Inflammatory macrophage (primary cell): ENCODE data around the gene CREB3.
A peak's percentile ranks its signal among the peaks of the same experiment; 100 is the strongest.

ENCODE experiments used
- DNase-seq, 2 donors: peaks; one replicate each; pipeline ENCODE4 v3.0.0-alpha.2; 2020 to 2022

Gene CREB3

DNA sequence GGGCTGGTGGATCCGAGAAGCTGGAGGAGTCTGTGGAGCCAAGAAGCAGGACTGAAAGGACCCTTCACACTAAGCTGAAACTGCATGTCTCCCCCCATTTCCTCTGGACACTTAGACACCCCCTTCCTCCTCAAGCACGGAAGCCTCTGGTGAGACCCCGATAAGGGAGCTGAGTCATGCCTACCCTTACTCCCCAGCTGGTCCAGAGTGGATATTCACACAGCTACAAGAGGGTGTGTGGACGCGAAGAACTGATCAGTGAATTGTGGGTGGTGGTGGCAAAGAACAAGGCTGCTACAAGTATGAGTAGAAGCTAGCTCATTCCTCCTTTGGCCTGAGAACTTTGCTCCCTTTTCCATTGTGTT lies 4.8 kb upstream of the CREB3 start:
- no peak for DNase-seq

DNA sequence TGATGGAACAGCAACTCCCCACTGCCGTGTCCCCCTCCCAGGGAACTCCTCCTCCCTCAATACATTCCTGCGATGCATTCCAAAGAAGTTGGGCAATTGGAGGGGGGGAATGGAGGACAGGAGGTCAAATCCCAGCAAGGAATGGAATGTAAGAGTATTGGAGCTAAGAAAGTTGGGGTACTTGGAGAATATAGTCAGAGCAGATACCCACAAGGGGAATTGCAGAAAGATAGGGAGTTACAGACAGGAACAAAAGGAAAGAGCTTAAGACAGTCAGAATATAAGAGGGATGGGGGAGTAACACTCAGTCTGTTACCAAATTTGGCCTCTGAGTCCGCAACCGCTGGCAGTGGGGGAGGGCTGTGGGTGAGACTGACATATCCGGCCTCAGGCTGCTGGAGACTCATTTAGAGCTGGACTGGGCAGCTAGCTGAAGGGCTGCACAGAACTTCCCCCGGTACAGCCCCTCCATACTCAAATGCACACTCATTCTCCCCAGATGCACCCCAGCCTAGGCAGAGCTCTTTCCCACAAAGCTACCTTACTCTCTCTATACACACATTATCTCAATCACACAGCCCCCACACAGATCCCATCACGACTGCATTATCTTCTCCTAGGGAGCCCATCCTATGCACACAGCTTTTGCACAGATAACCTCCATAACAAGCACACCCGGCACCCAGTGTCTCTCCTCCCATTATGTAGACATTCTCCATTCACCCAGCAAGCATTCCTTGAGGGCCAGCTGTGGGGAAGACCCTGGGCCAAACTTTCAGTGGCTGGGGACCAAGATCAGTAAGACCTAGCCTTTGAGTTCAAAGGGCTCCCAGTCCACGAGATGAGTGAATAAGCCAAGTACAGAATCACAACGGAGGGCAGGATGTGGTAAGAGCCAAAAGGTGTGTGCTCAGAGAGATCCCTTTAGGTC lies 4.2 kb upstream of the CREB3 start:
- peak; percentile 74 to 87 for DNase-seq

DNA sequence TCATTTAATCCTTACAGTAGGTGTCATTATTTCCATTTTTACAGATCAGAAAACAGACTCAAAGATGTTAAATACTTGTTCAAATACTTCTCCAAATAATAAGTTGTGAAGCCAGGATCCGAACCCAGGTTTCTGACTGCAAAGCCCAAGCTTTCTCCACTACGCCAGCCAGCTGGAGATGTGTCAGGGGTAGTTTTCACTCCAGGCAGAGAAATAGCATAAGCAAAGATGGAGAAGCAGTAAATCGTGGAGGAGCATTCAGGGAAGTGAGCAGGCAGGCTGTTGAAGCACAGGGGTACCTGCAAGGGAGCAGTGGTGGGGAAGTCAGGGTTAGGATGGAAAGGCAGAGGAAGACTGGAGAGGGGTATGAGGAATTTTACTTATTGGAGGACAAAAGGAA lies 3.4 kb upstream of the CREB3 start:
- DNase-seq: no peak

DNA sequence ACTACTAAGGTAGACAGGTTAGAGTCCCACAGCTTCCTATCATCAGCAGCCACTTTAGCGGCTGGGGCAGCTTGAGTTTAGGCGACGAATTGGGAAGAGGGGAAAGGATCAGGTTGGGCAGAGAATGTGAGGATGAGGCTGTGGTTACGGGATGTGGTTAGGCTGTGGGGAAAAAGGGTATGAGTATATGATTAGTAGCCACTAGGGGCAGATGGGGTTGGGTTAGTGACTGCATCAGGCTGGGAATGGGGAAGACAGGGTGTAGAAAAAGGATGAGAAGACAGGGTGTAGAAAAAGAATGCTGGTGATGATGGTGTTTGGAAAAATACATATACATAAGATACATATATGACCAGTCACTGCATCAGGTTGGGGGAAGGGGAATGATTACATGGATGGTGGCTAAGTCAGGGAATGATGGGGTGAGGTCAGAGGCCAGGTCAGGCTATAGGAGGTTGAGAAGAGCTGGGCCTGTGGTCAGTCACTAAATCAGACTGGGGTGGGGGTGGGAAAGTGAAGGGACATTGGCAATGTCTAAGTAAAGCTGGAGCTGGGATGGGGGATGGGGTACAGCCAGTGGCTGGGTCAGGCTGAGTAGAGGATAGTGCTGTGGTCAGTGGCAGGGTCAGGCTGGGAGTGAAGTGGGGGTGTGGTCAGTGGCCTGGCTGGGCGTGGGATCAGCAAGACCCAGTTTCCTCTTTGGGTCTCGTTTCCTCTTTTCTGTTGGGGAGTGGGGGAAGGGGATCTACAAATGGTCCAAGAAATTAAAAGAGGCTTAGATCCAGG lies 2.6 kb upstream of the CREB3 start:
- peak; percentile 84 to 88 for DNase-seq

DNA sequence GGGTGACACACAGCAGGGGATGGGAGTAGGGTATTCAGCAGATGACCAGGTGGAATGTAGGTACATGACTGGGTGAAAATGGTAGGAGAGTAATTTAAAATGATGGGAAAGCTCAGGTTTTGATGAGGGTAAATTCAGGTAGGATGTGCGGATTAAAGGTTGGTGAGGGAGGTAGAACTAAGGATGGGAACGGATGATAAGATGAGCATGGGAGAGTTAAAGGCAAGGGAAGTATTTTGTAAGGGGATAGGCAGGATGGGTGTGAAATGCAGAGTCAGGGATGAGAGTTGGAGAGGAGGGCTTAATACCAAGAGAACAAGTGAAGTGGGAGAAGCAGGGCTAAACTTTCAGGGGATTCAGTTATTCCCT lies 2.0 kb upstream of the CREB3 start:
- no peak for DNase-seq

DNA sequence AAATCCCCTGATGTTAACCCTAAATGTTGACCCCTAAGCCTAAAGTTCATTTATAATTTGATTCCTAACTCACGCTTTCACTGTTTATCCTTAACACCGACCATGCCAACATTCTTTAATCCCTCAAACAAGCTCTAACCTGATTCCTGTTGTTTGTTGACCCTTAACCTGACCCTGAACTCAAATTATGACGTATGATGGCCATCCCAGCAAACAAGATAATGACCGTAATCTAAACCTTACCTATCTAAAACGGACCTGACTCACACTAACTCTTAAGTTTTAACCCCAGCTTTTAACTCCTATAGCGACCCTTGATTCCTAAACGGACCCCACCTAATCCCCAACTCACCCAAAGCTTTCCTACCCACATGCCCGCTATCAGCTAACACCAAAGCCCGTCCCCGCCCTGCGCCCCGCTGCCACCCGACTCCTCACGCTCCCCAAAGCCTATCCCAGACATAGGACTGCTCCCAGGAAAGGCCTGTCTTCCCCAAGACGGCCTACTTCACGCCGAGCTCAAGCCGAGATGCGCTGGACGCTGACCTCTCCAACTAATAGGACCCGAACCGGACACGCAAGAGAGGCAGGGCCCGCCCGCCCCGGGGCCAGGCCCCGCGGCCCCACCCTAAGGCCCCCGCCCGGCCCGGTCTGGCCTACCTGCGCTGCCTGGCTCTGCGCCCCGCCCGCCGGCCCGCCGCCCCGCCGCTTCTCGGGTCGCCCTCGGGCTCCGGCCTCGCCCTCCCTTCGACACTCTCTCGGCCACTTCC lies 866 bp upstream of the CREB3 start:
- DNase-seq: no peak

DNA sequence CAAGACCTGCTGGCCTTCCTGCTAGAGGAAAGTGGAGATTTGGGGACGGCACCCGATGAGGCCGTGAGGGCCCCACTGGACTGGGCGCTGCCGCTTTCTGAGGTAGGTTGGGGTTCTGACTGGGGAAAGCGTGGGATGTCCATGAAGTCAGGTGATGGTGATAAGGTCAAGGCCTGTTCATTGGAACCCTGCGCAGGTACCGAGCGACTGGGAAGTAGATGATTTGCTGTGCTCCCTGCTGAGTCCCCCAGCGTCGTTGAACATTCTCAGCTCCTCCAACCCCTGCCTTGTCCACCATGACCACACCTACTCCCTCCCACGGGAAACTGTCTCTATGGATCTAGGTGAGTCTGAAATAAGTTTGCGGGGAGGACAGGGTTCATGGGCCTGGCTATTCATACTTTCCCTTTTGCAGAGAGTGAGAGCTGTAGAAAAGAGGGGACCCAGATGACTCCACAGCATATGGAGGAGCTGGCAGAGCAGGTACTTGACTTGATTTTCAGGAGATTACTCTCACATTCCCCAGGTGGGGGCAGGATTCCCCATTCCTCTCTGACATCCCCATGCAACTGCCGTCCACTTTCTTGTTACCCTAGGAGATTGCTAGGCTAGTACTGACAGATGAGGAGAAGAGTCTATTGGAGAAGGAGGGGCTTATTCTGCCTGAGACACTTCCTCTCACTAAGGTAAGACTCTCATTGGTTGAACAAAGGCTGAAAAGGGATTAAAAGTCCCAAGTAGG lies 505 bp downstream of the CREB3 start:
- peak; percentile 22 to 36 for DNase-seq

DNA sequence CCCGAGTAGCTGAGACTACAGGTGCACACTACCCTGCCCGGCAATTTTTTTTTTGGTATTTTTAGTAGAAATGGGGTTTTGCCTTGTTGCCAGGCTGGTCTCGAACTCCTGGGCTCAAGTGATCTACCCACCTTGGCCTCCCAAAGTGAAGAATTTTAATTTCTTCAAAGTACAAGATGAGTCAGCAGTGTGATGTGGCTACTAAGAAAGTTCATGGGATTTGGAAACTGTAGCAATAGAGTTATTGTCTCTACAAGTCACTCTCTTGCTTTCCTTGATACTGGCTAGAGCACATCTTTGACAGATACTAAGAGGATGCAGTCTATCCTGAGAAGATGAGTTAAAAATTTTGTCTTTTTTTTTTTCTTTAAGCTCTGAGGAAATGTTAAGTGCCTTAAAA lies 1.6 kb downstream of the CREB3 start:
- DNase-seq: no peak

DNA sequence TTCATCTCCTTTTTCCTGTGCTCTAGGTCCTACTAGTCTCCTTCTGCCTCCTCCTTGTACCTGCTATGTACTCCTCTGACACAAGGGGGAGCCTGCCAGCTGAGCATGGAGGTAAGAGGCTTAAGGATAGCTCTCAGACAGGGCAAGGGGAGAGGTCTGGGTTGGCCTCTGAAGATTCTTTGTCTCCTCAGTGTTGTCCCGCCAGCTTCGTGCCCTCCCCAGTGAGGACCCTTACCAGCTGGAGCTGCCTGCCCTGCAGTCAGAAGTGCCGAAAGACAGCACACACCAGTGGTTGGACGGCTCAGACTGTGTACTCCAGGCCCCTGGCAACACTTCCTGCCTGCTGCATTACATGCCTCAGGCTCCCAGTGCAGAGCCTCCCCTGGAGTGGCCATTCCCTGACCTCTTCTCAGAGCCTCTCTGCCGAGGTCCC lies 3.8 kb downstream of the CREB3 start:
- DNase-seq: peak; percentile 62 to 69

DNA sequence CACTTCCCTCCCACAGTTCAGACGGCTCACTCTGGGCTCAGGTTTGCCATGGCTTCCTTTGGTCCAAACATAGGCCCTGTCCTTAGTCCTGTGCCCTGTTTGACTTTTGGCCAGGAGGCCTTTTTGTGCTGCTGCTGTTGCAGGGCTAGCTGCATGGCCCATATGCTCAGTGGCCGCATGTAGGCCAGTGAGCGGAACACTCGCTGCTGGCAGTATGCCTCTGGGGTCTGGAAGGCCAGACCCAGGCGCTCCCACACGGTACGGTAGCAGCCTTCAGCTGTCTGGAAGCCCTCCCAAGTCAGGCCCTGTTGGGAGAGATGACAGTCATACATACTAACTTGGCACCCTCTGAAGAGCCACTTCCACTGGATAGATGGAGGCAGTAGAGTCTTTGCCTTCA lies 4.7 kb downstream of the CREB3 start:
- DNase-seq: no peak

DNA sequence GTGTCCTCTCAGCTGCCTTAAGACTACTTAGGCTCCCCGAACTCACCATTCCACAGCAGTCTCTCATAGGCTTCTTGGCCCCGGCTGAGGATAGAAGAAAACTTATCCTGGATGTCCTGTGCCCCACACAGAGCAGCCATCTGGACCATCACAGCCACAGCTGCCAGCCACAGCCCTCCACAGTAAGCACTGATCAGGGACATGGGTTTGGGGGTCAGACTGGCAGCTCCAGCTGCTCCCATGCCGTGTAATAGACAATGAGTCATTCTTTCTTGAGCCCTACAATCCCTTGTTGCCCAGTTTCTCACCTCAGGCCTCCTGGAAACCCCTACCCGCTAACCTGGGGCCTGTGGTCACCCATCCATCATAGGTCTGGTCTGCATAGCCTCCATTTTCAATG lies 5.7 kb downstream of the CREB3 start:
- no peak for DNase-seq

DNA sequence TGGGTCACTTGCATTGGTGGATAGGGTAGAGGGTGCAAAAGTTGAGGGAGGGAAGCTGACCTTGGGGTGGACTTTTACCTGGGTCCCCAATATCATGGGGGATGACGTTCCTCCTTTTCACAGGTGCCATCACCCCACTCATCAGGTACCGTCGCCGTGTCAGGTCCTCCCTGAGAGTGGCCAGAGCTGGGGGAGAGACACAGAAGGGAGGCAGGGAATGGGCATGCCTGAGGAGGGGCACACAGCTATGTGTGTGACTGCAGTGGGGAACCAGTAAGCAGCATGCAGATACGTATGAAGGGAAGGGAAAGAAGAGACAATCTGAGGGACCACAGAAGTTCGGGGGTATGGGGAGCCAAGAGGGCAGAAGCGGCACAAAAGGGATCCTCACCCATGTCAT lies 6.5 kb downstream of the CREB3 start:
- DNase-seq: no peak

DNA sequence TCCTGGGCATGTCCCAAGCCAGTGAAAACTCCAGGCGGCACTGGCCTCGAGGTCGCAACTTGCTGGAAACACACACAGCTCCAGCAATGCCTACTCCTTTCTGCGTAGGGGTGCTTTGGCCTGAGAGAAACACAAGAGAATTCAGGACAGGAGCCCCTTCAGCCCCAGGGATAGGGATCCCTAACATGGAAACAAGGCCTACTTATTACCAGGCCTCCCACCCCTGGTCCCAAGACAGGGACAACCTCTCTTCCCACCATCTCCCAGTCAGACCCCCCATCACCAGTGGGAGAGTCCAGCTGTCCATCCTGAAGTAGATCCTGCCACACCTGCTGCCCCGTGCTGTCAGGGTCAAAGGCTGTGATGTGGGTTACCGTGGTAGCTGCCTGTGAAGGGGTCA lies 7.8 kb downstream of the CREB3 start:
- no peak for DNase-seq

DNA sequence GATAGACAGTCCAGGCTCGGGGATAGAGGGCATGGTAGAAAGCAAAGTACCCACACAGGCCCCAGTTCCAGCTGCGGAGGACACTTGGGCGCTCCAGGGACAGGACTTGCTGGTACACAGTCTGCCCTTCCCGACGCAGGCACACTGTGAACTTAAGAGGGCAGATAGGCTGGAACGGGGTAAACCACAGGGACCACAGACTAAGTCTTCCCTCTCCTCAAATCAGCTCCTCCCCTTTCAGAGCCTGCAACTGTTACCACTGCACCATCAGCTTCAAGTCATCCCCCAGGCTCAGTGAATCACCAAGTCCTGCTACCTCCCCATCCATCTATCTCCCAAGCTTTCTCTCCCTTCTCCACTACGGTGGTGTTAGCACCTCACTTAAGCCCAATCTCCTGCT lies 9.3 kb downstream of the CREB3 start:
- no peak for DNase-seq

DNA sequence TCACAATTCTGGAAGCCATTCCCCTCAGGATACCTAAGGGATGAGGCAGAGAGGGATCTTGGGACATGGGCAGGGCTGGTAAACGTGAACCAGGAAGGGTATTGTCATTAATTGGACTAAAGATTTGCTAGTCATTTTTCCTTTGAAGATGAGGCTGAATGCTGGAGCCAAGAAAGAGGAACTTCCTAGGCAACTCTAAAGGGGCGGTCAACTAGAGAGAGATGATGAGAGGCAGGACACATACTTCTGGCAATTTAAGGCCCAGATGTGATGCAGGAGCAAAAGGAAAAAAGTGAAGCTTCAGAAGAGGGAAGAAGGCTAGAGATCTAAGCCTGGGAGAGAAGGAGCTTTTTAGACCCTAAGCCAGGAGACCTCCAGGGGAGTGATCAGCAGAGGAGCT lies 11.0 kb downstream of the CREB3 start:
- peak in 1 of 2 donors; percentile 23 for DNase-seq

DNA sequence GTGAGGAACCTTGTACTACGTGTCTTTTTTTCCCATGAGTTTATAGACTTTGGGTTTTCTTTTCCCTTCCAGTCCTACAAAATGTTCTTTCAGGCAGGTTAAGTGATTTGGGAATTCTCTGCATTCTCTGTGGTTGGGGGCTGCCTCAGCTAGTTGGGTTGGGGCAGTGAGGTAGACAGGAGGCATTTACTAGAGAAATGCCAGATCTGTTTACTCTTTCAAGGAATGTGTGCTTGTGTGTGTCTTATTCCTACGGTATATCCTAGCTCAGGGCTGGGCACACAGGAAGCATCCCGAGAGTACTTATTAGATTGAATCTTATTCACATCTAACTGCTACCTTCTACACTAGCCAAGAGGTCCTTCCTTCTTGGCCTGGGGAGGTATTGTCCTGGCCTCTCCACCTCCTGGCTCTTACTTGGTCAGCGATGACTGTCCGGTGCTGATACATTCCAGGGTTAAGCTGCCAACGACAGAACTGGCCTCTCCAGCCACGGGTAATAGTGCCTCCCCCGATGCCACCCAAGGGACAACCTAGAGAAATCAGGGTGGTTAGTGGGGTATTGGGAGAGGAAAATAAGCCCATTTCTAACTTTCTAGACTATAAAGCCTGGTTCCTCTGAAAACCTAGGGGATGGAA lies 11.5 kb downstream of the CREB3 start:
- DNase-seq: no peak

DNA sequence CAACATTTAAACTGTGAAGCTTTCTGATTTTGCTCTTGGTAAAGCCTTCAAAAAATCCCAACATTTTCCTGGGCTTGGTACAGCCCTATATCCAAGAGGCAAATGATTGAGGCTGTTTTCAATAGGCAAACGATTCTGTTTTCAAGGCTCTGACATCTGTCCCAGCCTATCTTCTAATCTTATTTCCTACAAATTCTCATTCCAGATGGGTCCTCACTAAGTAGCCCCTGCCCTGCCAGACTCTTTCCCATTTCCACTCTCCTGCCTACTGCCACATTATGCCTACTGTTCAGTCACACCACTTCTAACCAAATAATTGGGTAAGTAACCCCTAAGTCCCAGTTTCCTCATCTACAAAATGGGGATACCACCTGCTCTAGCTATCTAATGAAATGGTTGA lies 13.1 kb downstream of the CREB3 start:
- no peak for DNase-seq

DNA sequence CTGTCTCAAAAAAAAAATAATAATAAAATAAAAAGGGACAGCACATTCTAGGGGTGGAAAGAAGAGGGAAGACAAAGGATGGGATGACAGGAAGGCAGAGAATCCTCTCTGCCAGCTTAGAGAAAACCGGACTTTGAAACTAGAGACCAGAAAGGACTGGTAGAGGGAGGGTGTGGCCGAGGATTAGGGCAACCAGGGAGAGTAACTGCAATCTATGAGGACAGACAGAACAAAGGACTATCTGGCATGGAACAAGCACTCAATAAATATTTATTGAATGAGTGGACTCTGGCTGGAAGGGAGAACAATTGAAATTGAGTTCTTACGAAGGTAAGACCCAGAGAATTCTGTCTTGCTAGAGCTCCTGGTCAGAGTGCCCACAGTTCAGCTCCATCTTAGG lies 14.1 kb downstream of the CREB3 start:
- DNase-seq: no peak

DNA sequence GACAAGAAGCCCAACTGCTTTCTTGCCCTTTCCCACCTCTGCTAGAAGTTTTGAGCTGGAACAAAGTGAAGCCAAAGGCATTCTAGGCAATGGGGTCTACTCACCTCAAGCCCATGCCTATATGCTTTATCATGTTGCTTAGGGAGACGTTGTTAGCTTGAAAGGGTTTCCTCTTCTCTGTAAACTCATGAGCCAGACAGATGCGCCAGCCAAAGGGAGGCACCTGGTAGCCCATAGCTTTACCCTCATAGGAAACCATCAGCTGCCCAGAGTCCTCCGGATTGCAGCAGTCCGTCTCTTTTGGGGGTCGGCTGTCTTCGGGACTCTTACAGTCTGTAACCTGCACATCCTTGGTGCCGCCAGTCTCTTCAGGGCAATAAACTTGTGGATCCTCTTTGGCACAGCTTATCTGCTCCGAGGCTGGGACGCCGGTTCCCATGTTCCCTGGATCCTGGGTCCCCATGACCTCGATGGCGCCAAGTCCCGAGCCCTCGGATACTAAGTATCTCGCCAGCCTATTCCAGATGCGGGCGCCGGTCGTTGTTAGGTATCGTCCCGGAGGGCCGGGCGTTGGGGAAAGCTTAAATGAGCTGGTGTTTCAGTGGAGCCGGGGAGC lies 15.9 kb downstream of the CREB3 start:
- no peak for DNase-seq

DNA sequence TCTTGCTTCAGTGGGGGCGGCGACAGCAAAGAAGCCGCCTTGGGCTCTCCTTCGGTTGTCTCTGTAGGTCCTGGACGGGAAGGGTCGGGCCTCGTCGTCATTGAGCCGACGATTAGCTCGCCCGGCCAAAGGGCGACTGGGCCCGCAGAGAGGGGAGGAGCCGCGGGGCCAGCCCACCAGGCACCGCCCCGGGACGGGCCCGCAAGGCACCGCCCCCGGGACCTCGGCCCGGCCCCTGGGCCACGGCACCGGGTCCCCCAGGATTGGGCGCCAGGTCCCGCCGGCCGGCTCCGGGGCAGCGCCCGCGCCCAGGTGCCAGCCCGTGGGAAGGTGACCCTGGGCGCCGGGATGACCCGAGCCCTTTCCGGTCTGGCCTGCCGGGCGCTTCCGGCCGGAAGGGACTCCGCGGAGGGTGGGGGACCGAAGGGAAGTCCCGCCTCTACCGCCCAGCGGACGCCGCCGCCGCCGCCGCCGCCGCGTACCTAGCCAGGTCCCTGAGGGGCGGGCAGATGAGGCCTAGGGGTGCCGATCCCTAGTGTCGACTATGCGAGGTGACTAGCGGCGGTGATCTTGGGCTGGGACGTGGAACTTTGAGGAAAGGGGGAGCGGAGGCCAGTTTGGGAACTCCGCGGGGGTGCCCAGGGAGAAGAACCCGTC lies 16.5 kb downstream of the CREB3 start, which contains the start of the genes GBA2 and RGP1:
Gene GBA2, minus strand, starts transcription at position 371 of the 657 bp plus-strand sequence. CDS start 524 bp downstream, outside the sequence.
Gene RGP1, plus strand, starts transcription at position 430 of the 657 bp plus-strand sequence. CDS start 469 bp downstream, outside the sequence.
- peak; percentile 70 to 83 for DNase-seq
